H1 (cell line): Measurements from ENCODE around the gene UIMC1. TPM values are rescaled to one million over a fixed set of nuclear protein-coding genes. Genes with fewer than 3 reads are reported as not detected.

Experiments
- BCL11A ChIP-seq, 2 experiments: IDR thresholded peaks; one replicate each; pipeline ENCODE4 v1.6.1; 2011; ENCODE audit warnings: low read depth in 2 of 2, low read length in 2 of 2, mild to moderate bottlenecking in 2 of 2
- CREB1 ChIP-seq: IDR thresholded peaks from 2 replicates; pipeline ENCODE4 v1.6.1; 2012; ENCODE audit warnings: inconsistent platforms
- GTF2F1 ChIP-seq: IDR thresholded peaks from 2 replicates; pipeline ENCODE4 v1.6.1; 2012; ENCODE audit warnings: low read depth, low read length, improper control_type of control experiment, borderline replicate concordance
- SIN3A ChIP-seq, 2 experiments: IDR thresholded peaks in 1 of 2; conservative IDR thresholded peaks in 1 of 2; 2 replicates each; pipeline ENCODE4 v1.6.1; 2011 to 2012; ENCODE audit warnings: low read length in 2 of 2, improper control_type of control experiment in 1 of 2, low read depth in 1 of 2, mild to moderate bottlenecking in 1 of 2
- SUZ12 ChIP-seq: fragments of 200-600 bp; sonication (generic); IDR thresholded peaks from 2 replicates; pipeline ENCODE4 v1.6.1; 2012; ENCODE audit warnings: mild to moderate bottlenecking, inconsistent platforms, low read length, moderate library complexity, mixed read lengths
- TAF1 ChIP-seq: IDR thresholded peaks from 2 replicates; pipeline ENCODE4 v1.6.1; 2011; ENCODE audit warnings: mild to moderate bottlenecking, low read depth, low read length
- polyA plus RNA-seq, 7 experiments: library from polyadenylated mRNA; depleted of rRNA in 3 of 7; stranded (reverse) in 5 of 7; unstranded in 2 of 7; fragments of >200 nt in 5 of 7; fragments of 200-250 nt in 2 of 7; gene quantifications; 1 replicate in 5 of 7; 2 replicates in 1 of 7; 4 replicates in 1 of 7; pipeline versions ENCODE4 v1.2.1 to v1.2.3, GENCODE V29; 2011 to 2013; ENCODE audit warnings: missing spikeins in 2 of 7, mixed read lengths in 2 of 7
- total RNA-seq: library from RNA; stranded (reverse); fragmentation: NEBNext Ultra II Directional; extraction: Animal tissue kit (Norgen Biotek cat#: 25700); gene quantifications from 2 replicates; pipeline ENCODE4 v1.2.1, GENCODE V29; 2021

The UIMC1 gene
- total and polyA plus RNA-seq, 2 of the 8 experiments (the other 6 are each of a cell fraction or from before 2014, with no cell fraction given) = 12.8 to 43.7 TPM

DNA sequence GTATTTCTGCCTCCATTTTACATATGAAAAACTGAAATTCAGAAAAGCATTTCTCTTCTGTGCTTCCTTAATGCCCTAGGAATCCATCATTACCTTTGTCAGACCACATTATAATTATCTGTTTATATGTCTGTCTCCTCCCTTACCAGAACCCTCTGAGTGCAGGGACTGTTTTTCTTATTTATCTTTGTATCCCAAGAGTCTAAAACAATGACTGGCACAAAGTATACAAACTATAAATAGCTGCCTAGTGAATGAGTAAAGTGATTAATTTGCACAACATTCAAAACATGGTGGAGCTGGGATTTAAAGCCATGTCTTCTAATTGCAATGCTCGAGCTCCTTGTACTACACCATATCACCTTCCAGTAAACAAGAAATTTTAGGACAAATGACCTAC, 58.1 kb downstream of the UIMC1 start (continued):
- no peak for TF ChIP-seq BCL11A (IDR thresholded peaks at IDR 0.05; ENCODE audit: low read depth in 2 of 2, low read length in 2 of 2)
- no peak for TF ChIP-seq SIN3A (conservative IDR thresholded peaks at IDR 0.05 in 1 of 2, IDR thresholded peaks at IDR 0.05 in 1 of 2; ENCODE audit: low read depth in 1 of 2, low read length in 2 of 2)
- TF ChIP-seq TAF1 = no peak
- TF ChIP-seq SUZ12 = no peak
- no peak for TF ChIP-seq GTF2F1
- no peak for TF ChIP-seq CREB1
